ELF-1 (cell line): ENCODE measurements around the gene TDRD9.

Experiments
- DNase-seq: peaks from one replicate; pipeline ENCODE4 v3.0.0-alpha.2; 2016; ENCODE audit warnings: low read depth, low spot score

TDRD9 gene

GRCh38 chr14:104031384-104031783 is 103.1 kb downstream of the TDRD9 start:
- DNase-seq: no peak

- DNase-seq: no peak
These were observed 106.9 kb downstream of the TDRD9 start for GRCh38 chr14:104034976-104035699.

- DNase-seq: no peak
These were observed 108.0 kb downstream of the TDRD9 start for GRCh38 chr14:104036212-104036611.

GRCh38 chr14:104037074-104037473 is 108.8 kb downstream of the TDRD9 start:
- DNase-seq: no peak

GRCh38 chr14:104037903-104038302 is 109.6 kb downstream of the TDRD9 start:
- no peak for DNase-seq

- DNase-seq: no peak
These were observed 111.0 kb downstream of the TDRD9 start for GRCh38 chr14:104039214-104039613.

- no peak for DNase-seq
These were observed 112.3 kb downstream of the TDRD9 start for GRCh38 chr14:104040539-104040938.

- no peak for DNase-seq
These were observed 113.3 kb downstream of the TDRD9 start for GRCh38 chr14:104041430-104042104.

GRCh38 chr14:104044016-104044415 is 115.8 kb downstream of the TDRD9 start:
- DNase-seq: no peak

- no peak for DNase-seq
These were observed 119.5 kb downstream of the TDRD9 start for GRCh38 chr14:104047761-104048160.

GRCh38 chr14:104048758-104049507 is 120.7 kb downstream of the TDRD9 start:
- no peak for DNase-seq

- DNase-seq: no peak
These were observed 121.5 kb downstream of the TDRD9 start for GRCh38 chr14:104049576-104050240.

- no peak for DNase-seq
These were observed 123.0 kb downstream of the TDRD9 start for GRCh38 chr14:104051092-104051813.

- no peak for DNase-seq
These were observed 126.1 kb downstream of the TDRD9 start for GRCh38 chr14:104054222-104054905.

GRCh38 chr14:104062281-104062680 is 134.0 kb downstream of the TDRD9 start:
- no peak for DNase-seq

- DNase-seq: no peak
These were observed 135.7 kb downstream of the TDRD9 start for GRCh38 chr14:104064003-104064402.

GRCh38 chr14:104066279-104066678 is 138.0 kb downstream of the TDRD9 start:
- no peak for DNase-seq

GRCh38 chr14:104066719-104067295 is 138.6 kb downstream of the TDRD9 start:
- no peak for DNase-seq

- DNase-seq: no peak
These were observed 141.3 kb downstream of the TDRD9 start for GRCh38 chr14:104069541-104069940.

GRCh38 chr14:104072586-104072985 is 144.3 kb downstream of the TDRD9 start:
- no peak for DNase-seq
